M059J (cell line): ENCODE data around the gene PFKL. TPM values are rescaled to one million over a fixed set of nuclear protein-coding genes. Genes with fewer than 3 reads are reported as not detected.
"Not testable (repeated sequence)": the region's sequence is repeated elsewhere in the genome, so short reads cannot be mapped to it uniquely, and the experiment has no call there.

Experiments used
- DNase-seq: peaks from one replicate; pipeline ENCODE4 v3.0.0-alpha.2; 2012; ENCODE audit warnings: low read depth
- total RNA-seq: library from RNA; depleted of rRNA; stranded (reverse); fragments of >200 nt; shearing (Covaris generic); gene quantifications from 2 replicates; pipeline ENCODE4 v1.2.3, GENCODE V29; 2014

Gene PFKL
- total RNA-seq, 1 experiment from 2014 or later: 226 TPM

DNA sequence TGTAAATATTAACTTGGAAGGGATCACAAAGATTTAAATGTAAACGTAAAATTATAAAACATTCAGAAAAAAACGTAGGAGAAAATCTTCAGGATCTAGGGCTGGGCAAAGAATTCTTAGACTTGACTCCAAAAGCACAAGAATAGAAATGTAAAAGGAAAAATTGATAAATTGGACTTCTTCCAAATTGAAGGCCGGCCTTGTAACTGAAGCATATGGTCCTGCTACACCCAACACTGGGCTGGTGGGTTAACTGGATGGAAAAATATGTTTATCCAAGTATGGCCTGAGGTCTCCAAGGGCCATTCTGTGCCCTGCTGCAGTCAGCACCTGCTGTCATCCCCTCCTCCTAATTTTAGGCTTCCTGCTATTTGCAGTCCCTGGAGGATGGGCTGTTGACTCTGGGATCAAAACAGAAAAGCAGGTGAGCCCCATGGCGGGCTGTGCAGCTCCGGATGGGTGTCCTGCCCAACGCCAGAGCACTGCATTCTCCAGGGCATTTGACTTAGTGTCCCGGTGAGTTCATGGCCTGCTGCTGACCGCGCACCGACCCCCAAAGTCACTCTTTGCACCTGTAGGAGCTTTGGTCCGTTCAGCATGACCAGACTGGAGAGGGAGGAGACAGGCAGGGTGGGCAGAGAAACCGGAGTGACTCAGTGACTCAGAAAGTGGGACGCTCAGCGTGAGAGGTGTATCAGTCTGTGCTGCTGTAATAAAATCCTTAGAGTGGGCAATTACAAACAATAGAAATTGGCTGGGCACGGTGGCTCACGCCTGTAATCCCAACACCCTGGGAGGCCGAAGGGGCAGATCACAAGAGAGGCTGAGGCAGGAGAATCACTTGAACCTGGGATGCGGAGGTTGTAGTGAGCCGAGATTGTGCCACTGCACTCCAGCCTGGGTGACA lies 20.2 kb upstream of the PFKL start:
- DNase-seq: no peak

DNA sequence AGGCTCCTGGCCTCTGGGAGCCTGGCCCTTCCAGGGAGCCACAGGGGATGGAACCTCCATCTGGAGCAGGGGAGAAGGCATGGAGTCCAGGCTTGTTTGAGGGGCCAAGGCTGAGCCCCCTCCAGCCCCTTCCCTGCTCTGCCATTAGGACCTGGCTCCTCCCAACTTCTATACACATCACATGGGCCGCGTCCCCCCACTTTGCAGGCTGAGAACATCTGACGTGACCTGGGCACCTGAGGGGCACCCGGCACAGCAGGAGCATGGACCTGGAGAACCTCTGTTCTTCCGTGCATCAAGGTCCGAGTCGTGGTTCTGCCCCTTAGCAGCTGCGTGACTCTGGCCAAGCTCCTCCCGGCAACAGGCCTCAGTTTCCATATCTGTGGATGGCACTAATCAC lies 18.1 kb upstream of the PFKL start:
- DNase-seq: peak; percentile 22

DNA sequence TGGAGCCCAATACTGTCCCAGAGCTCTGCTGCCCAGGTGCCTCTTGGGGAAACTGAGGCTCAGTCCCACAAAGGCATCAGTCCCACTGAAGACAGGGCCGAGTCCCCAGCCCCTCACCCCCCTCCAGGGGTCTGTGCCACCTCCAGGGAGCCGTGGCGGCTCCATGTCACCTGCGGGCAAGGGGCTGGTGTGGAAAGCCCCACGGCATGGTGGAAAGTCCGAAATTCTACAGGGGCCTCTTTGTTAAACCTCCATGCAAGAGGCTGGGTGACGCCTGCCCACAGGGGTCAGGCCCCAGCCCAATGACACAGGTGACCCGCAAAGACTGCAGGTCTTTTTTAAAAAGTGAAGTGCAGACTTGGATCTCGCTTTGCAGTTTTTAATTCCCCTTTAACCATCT lies 17.5 kb upstream of the PFKL start:
- DNase-seq: no peak

DNA sequence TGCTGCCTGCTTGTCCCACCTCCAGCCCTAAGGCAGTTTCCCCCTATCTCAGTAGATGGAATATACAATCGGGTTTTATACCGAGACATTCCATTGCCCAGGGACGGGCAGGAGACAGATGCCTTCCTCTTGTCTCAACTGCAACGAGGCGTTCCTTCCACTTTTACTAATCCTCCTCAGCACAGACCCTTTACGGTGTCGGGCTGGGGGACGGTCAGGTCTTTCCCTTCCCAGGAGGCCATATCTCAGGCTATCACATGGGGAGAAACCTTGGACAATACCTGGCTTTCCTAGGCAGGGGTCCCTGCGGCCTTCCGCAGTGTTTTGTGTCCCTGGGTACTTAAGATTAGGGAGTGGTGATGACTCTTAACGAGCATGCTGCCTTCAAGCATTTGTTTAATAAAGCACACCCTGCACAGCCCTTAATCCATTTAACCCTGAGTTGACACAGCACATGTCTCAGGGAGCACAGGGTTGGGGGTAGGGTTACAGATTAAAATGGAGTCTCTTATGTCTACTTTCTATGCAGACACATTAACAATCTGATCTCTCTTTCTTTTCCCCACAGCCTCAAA lies 16.6 kb upstream of the PFKL start:
- DNase-seq: not testable (repeated sequence)

- DNase-seq: no peak
Observed at GRCh38 chr21:44283948-44284347, 15.9 kb upstream of the PFKL start.

DNA sequence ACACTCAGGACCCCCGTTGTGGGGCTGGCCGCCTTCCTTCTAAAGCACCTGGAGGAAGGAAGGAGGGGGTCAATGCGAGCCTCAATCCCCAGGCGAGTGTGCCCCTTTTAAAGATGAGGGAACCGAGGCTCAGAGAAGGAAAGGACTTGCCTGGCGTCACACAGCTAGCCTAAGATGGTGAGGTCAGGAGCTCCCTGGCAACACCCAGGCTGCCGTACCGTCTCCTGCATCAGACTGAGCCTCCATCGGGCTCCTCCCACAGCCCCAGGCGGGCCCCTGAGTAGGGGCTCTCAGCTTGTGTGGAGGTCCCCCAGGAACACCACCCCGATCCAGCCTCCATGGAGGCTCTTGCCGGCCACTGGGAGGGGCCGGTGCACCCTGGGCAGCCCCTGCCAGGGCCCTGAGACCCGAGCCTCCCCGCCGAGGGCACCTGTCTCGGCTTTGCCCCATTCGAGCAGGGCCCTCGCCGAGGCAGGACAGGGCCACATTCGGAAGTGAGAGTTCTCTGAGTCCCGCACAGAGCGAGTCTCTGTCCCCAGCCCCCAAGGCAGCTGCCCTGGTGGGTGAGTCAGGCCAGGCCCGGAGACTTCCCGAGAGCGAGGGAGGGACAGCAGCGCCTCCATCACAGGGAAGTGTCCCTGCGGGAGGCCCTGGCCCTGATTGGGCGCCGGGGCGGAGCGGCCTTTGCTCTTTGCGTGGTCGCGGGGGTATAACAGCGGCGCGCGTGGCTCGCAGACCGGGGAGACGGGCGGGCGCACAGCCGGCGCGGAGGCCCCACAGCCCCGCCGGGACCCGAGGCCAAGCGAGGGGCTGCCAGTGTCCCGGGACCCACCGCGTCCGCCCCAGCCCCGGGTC lies 14.5 kb upstream of the PFKL start, which contains the start of gene AIRE:
AIRE (plus strand) TSS at position 739 of the 855 bp plus-strand sequence. CDS start 131 bp downstream, outside the sequence.
- DNase-seq: peak; percentile 62

- no peak for DNase-seq
Observed at GRCh38 chr21:44286086-44286715, 13.7 kb upstream of the PFKL start.

GRCh38 chr21:44286716-44287632 lies 12.9 kb upstream of the PFKL start:
- no peak for DNase-seq

DNA sequence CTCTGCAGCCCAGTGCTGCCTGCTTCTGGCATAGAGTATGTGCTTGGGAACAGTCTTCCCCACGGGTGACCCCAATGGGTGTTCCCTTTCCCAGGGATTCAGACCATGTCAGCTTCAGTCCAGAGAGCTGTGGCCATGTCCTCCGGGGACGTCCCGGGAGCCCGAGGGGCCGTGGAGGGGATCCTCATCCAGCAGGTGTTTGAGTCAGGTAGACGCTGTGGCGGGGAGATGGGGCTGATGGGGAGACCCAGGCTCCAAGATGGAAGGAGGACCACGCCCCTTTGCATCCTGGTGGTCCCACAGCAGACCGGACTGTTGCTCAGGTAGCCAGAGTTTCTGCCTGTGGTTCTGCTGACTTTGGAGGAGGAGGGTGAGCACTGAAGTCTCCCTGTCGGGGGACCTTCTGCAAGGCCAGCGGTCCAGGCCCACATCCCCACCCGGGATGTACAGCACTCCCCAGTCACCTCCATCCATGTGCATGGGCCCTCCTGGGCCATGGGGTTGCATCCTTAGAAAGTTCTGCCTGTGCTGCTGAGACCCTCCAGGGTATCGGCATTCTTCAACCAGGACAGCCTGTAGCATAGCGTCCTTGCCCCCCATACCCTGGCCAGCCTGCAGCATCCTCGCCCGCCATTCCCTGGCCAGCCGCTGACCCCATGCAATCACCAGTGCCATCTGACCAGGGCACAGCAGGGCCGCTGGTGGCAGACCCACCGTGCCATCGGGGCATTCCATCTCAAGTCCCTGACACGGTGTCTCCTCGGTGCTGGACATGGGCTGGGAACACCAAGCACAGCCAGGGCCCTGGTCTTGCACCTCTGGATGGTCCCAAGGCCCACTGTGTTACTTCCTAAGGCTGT lies 11.4 kb upstream of the PFKL start:
- no peak for DNase-seq

GRCh38 chr21:44289381-44290010 lies 10.4 kb upstream of the PFKL start:
- no peak for DNase-seq

GRCh38 chr21:44290327-44291077 lies 9.4 kb upstream of the PFKL start:
- DNase-seq: no peak

- no peak for DNase-seq
Observed at GRCh38 chr21:44291078-44291935, 8.5 kb upstream of the PFKL start.

GRCh38 chr21:44291936-44292811 lies 7.7 kb upstream of the PFKL start:
- DNase-seq: no peak

DNA sequence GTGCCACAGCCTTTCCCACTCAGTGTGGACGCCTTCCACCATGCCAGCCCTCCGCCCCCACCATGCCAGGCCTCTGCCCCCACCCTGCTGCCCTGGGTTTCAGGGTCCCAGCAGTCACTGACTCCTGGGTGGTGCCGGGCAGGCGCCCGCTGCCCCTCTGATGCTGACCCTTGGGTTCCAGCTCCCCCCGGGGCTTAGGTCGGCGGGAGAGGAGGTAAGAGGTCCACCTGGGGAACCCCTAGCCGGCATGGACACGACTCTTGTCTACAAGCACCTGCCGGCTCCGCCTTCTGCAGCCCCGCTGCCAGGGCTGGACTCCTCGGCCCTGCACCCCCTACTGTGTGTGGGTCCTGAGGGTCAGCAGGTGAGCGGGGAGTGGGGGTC lies 7.0 kb upstream of the PFKL start:
- DNase-seq: no peak

DNA sequence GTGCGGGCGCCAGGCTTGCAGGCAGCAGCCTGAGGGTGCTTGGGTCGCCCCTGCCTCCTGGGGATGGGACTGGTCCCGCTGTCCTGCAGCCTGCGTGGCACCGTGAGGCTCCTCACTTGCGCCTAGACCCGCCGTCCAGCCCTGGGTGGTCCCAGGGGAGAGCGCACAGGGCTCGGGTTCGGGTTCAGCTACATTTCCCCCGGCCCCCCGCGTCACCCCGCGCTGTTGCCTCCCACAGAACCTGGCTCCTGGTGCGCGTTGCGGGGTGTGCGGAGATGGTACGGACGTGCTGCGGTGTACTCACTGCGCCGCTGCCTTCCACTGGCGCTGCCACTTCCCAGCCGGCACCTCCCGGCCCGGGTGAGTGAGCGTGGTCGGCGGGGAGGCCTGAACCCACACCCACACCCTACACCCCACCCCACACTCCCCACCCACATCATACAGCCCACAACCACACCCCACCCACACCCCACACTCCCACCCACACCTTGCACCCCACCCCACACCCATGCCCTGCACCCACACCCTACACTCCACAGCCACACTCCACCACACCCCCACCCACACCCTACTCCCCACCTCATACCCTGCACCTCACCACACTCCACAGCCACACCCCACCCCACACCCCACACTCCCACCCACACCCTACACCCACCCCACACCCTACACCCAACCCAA lies 6.2 kb upstream of the PFKL start:
- DNase-seq: no peak
